Body of pancreas (tissue), 4 donors: ENCODE results near the gene BDP1. TPM values are rescaled to one million over a fixed set of nuclear protein-coding genes. Genes with fewer than 3 reads are reported as not detected.
"Not testable (repeated sequence)": the region's sequence is repeated elsewhere in the genome, so short reads cannot be mapped to it uniquely, and the experiment has no call there.

ENCODE experiments used
- ATAC-seq: fragments of 150-250 bp; one replicate; pipeline ENCODE4 v1.9.1; 2016
- DNase-seq, 4 donors: peaks; one replicate each; pipeline ENCODE4 v3.0.0-alpha.2; 2019
- H3K27ac ChIP-seq, 4 donors: fragments of 200-600 bp; sonication (generic); 1 replicate in 3 of 4; 2 replicates in 1 of 4; pipeline versions ENCODE4 v1.5.1 to v1.6.1; 2016 to 2019; ENCODE audit warnings: mild to moderate bottlenecking in 1 of 4, mixed read lengths in 1 of 4, moderate library complexity in 1 of 4
- H3K27me3 ChIP-seq, 2 donors: fragments of 200-600 bp; sonication (generic); one replicate each; pipeline ENCODE4 v1.6.0; 2016; ENCODE audit warnings: mild to moderate bottlenecking in 1 of 2
- H3K36me3 ChIP-seq, 2 donors: fragments of 200-600 bp; sonication (generic); replicated peaks in 1 of 2; 2 replicates each; pipeline ENCODE4 v1.5.1; 2016; ENCODE audit warnings: low read depth in 2 of 2; ENCODE audit not compliant: insufficient read depth in 1 of 2
- H3K4me1 ChIP-seq: fragments of 200-600 bp; sonication (generic); one replicate; pipeline ENCODE4 v1.6.0; 2016
- H3K4me3 ChIP-seq, 2 donors: fragments of 200-600 bp; sonication (generic); 1 replicate in 1 of 2; 2 replicates in 1 of 2; pipeline ENCODE4 v1.5.1; 2016 to 2019
- H3K9me3 ChIP-seq, 3 donors: fragments of 200-600 bp; sonication (generic); 1 replicate in 2 of 3; 2 replicates in 1 of 3; pipeline ENCODE4 v1.5.1; 2016
- POLR2A ChIP-seq, 3 donors: fragments of 450-650 bp; IDR thresholded peaks; one replicate each; pipeline ENCODE4 v1.6.1; 2016; ENCODE audit warnings: antibody characterized with exemption in 3 of 3, mild to moderate bottlenecking in 2 of 3
- WGBS, 2 donors: methylation state at CpG; one replicate each; pipeline ENCODE4 v1.1.5; 2017; 5-methylcytosine and 5-hydroxymethylcytosine counted together
- intact Hi-C: fragments of 100-400 bp; cut with DNase I; formaldehyde crosslinking; loops from one replicate; pipeline ENCODE4 v1.15.1; 2023
- total RNA-seq, 2 donors: library from RNA; depleted of rRNA; stranded (reverse); fragments of >200 nt; gene quantifications; one replicate each; pipeline ENCODE4 v1.1.0, GENCODE V29; 2016
- TF ChIP-seq, protein P1 (sequence below), 7 experiments: fragments of 450-650 bp in 4 of 7; fragments of 200-600 bp in 3 of 7; sonication (generic) in 3 of 7; IDR thresholded peaks; one replicate each; pipeline ENCODE4 v1.5.1; 2016 to 2019; ENCODE audit warnings: antibody characterized with exemption in 7 of 7

Gene BDP1
- total RNA-seq, 2 donors from 2014 or later = 21.0 to 27.4 TPM

DNA sequence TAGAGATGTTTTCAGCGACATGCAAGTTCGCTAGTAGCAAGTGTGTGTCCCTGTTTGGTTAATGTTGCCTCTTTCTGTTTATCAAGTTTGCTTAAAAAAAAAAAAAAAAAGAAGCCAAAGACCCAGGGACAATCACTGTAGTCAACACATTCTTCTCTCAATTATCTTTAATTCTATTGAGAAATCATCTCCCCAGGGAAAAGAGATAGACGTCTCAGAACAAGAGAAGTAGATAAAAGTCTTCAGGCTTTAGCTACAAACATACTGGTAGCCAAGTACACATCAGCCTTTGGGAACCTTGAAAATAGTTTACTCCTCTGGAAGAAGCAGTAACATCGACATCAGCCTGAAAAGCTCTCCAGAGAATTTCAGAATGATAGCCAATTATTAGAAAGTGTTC lies 11.6 kb upstream of the BDP1 start:
- H3K4me3 ChIP-seq, H3K36me3 ChIP-seq, intact Hi-C loops, H3K9me3 ChIP-seq, H3K27me3 ChIP-seq, H3K27ac ChIP-seq, ATAC-seq, DNase-seq: not testable (repeated sequence)
- H3K4me1 ChIP-seq = peaks cover 15% of the 10 kb centered on the region
- 53 to 57% methylated on average over 4 of the region's 4 CpGs for WGBS, 2 donors

DNA sequence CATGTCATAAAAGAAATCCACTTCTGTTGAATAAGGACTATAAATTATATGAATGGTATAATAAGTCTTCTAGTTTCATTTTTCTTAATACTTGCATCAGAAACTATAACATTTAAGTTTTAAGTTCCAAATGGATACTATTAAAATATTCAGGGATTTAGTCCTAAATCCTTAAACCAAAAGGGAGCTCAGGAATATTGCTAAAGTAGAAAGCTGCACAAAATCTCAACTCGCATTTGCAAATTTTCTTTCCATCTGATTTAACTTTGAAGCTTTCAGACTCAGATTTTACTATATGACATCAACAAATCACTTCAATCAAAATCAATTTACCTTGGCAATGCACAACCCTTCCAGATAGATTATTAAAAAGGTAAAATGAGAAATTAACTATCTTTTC lies 10.4 kb upstream of the BDP1 start:
- H3K4me3 ChIP-seq, intact Hi-C loops, ATAC-seq, H3K36me3 ChIP-seq, H3K27ac ChIP-seq, H3K27me3 ChIP-seq, DNase-seq, H3K9me3 ChIP-seq: not testable (repeated sequence)
- peaks cover 15% of the 10 kb centered on the region for H3K4me1 ChIP-seq
- WGBS, 2 donors = 42 to 53% methylated on average over 1 of the region's 1 CpG

DNA sequence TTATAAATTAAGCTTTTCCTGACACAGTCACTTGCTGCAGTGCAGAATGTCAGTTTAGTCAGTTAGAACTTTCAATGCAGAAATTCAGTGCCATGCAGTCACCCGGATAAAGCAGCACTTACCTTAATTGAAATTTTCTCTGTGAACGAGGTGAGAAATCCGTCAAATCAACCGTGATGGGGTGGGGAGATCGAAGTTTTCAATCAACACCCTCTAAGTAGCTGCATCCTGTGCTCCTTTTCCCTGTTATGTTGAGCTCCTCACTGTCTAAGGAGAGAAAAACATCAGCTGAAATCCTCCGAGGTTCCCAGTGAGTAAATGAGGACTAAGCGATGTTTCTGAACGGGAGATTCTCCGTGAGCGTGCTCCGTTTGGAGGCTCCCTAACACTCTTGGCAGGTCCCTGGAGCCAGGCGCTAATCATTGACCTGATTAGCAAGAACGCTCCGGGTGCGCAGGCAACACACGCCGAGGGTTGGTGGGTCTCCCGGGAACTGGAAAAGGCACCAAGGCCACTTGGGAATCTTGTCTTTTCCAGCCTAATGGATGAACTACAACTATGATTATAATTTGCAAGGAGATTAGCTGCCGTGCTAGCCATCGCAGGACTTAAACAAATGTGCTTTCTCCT lies 9.8 kb upstream of the BDP1 start:
- H3K4me1 ChIP-seq = peaks cover 12% of the 10 kb centered on the region
- 0 to 1% methylated on average over 8 of the region's 20 CpGs for WGBS, 2 donors
- H3K36me3 ChIP-seq, H3K27me3 ChIP-seq, H3K27ac ChIP-seq, intact Hi-C loops, H3K9me3 ChIP-seq, H3K4me3 ChIP-seq: not testable (repeated sequence)
- ATAC-seq (peak; percentile 42), DNase-seq (peak; percentile 31 to 61 (median 36))

DNA sequence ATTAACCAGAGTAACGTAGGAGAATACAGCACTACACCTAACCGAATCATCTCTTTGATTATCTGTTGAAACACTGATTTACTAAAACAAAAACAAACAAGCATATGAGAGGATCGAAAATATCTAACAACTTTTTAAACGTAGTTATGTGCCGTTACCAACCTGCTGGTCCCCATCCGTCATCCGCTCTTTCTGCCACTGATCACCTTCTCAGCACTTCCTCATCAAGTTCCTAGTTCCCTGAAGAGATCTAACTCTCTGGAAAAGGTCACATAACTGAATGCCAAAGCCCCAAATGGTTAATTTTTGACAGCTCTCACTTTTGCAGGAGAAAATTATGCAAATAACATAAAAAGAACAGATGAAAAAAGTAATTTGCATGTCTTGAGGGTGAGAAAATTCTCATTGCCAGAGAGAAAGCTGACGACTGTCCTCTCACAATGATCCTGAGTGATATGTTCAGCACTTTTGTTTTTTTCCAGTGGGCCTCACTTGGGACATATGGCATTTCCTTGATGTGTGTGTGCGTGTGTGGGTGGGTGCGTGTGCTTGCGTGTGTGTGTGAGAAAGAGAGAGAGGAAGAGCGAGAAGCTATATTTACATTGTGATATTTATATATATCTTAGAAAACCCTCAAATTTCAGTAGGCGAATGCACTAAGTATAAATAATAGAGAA lies 8.8 kb upstream of the BDP1 start:
- H3K27me3 ChIP-seq, H3K4me3 ChIP-seq, H3K4me1 ChIP-seq, H3K36me3 ChIP-seq, DNase-seq, intact Hi-C loops, H3K27ac ChIP-seq, H3K9me3 ChIP-seq: not testable (repeated sequence)
- peak; percentile 8 for ATAC-seq
- WGBS, 2 donors = 54% methylated on average over 12 of the region's 13 CpGs

DNA sequence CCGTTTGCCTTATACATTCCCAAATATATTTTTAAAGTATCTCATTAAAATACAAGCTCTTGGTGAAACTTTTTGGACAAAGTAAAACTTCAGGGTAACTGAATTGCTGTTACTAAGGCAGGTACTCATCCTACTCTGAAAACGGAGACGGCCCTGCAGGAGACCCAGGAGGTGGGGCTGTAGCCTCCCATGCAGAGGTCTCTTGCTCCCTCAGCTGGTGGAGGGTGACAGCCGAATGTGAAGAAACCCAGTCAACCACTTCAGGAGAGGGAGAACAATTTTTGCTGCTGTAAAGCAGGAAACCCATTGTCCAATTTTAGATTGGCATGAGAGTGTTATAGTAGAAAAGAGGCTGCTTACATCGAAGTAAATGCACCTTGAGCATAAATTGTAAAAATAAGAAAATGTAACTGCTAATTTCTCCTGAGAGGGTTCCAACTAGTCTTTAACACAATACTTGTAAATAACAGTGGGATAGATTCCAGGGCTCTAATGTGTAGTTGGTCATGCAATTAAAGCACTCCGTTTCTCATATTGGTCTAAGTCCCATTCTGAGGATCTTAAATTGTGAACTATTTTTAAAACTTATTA lies 8.1 kb upstream of the BDP1 start:
- intact Hi-C loops, H3K27me3 ChIP-seq, H3K4me3 ChIP-seq, H3K4me1 ChIP-seq, H3K27ac ChIP-seq, H3K36me3 ChIP-seq, H3K9me3 ChIP-seq: not testable (repeated sequence)
- ATAC-seq (peak; percentile 92), DNase-seq (peak; percentile 52 to 66 (median 59))
- WGBS, 2 donors = 1 to 4% methylated on average over 3 to 5 of the region's 6 CpGs
- TF ChIP-seq, protein P1, sequence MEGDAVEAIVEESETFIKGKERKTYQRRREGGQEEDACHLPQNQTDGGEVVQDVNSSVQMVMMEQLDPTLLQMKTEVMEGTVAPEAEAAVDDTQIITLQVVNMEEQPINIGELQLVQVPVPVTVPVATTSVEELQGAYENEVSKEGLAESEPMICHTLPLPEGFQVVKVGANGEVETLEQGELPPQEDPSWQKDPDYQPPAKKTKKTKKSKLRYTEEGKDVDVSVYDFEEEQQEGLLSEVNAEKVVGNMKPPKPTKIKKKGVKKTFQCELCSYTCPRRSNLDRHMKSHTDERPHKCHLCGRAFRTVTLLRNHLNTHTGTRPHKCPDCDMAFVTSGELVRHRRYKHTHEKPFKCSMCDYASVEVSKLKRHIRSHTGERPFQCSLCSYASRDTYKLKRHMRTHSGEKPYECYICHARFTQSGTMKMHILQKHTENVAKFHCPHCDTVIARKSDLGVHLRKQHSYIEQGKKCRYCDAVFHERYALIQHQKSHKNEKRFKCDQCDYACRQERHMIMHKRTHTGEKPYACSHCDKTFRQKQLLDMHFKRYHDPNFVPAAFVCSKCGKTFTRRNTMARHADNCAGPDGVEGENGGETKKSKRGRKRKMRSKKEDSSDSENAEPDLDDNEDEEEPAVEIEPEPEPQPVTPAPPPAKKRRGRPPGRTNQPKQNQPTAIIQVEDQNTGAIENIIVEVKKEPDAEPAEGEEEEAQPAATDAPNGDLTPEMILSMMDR (IDR thresholded peaks at IDR 0.05) = peak in 6 of 7 experiments; percentile 19 to 73 (median 58)

DNA sequence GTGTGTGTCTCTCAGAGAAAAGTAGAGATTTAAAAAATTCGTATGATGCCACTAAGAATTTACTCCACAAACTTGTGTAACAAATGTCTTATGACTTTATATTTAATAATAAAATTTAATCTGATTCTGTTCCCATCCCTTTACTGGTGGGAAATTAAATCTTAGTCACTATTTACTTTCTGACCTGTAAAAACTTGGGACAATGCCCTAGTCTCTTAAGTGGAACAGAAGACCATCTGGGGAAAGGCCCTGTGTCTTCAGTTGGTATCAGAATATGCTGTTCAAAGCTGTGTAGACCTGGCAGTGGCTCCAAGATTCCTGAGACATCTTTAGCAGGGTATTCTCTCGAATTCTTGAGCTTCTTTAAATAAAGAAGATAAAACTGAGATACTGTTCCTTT lies 2.6 kb upstream of the BDP1 start:
- intact Hi-C loops = no loop called here
- no peak overlapping the region for H3K4me3 ChIP-seq
- no peak overlapping the region for H3K27ac ChIP-seq
- WGBS, 2 donors = 21 to 23% methylated on average over 2 of the region's 2 CpGs
- DNase-seq = no peak
- H3K36me3 ChIP-seq = no peaks in the 10 kb centered on the region
- no peaks in the 10 kb centered on the region for H3K27me3 ChIP-seq
- TF ChIP-seq, protein P1 (IDR thresholded peaks at IDR 0.05) = no peak
- TF ChIP-seq POLR2A (IDR thresholded peaks at IDR 0.05) = no peak
- no peak for ATAC-seq
- no peaks in the 10 kb centered on the region for H3K9me3 ChIP-seq
- H3K4me1 ChIP-seq = peaks cover 16% of the 10 kb centered on the region
